Suprapubic skin (tissue), 3 donors: Measurements from ENCODE around the gene ALG14.

ENCODE experiments used
- CTCF ChIP-seq, 2 donors: fragments of 200-600 bp in 1 of 2; fragments of 450-650 bp in 1 of 2; sonication (generic) in 1 of 2; IDR thresholded peaks; one replicate each; pipeline ENCODE4 v1.5.1; 2016 to 2019; ENCODE audit warnings: antibody characterized with exemption in 2 of 2, mild to moderate bottlenecking in 1 of 2, moderate library complexity in 1 of 2
- EP300 ChIP-seq: sonication (generic); formaldehyde crosslinking; IDR thresholded peaks from one replicate; pipeline ENCODE4 v1.6.1; 2017; ENCODE audit warnings: antibody characterized with exemption

GRCh38 chr1:95076034-95076433, 3.3 kb upstream of the ALG14 start:
- TF ChIP-seq CTCF (IDR thresholded peaks at IDR 0.05), result no peak
- no peak for TF ChIP-seq EP300
